Stimulated activated CD4-positive, alpha-beta T cell treated with anti-CD3 and anti-CD28 coated beads, Interleukin-1b, Interleukin-23, amount 100 ng/mL, for 1 hour (primary cell): ENCODE results near the gene NBEAL2.

Experiments
- DNase-seq, 2 donors: peaks; one replicate each; pipeline ENCODE4 v3.0.0-alpha.2; 2020; ENCODE audit warnings: low read depth in 2 of 2

NBEAL2 gene

DNA sequence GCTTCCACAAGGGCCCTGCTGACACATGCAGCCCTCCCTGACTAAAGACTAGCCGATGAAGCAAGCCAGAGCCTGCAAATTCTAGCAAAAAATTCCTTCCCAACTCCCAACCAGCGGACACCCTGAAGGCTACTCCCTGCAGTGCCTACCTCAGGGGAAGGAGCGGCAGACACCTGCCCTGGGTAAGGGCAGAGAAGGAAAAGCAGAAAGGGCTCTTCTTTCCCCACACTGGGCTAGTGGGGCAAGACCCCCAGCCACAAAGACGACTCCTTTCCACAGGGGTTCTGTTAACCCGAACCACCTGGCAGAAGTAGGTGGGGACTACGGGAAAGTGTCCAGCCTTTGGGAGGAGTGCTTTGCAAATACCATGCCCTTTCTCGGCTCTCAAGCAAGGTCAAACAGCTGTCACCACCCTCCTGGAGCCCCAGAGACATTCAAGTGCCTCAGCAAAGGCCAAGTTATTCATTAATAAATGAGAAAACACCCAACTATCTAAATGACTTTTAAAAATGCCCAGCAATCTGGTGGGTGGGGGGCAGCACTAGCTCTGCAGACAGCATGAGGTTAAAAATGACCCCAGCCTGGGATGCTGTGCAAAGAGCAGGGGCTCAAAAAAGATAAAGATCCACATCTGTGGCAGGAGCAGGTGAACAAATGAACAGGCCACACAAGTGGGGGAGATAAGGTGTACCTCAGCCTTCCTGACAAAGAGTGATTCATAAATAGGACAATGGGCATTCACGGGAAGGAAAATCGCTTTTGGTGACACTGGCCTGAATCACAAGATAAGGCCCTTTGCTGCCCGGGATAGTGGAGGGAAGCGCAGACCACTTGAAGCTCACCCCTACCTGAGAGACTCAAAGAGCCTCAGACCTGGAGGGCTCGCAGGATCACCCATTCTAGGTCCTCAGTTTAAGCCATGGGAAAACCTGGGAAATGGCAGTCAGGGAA is 36.0 kb upstream of the NBEAL2 start:
- no peak for DNase-seq

DNA sequence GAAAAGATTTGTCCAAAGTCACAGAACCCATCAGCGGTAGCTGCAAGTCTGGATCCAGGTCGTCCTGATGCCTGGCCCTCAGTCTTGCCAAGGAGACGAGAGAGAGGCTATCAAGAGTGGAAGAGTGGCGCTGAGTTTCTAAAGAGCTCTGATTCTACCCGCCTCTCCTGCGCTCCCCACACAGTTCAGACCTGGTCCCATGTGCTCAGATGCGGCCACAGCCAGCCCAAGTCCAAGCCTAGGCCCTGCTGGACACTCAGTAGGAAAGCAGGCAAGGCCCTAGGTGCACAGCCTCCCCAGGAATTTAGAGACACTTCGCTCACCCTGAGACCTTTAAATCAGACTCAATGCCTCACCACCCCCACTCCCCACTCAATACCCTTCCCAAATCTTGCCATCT is 35.3 kb upstream of the NBEAL2 start:
- no peak for DNase-seq

DNA sequence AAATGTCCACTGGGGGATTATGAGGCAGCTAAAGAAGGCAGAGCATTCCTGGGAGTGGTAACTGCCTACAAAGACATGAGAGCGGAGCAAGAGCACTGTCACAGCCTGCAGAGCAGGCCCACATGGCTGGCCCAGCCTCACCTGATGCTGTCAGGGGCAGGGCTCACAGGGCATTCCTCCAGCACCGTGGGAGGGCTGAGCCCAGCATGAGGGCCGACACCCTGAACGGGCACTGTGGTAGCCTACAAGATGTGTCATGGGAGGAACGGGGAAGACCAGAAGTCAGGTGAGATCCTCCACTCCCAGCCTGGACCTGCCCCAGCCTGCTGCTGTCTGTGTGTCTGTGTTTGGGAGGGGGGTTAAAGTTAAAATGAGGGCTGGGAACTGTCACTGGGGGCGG is 33.0 kb upstream of the NBEAL2 start:
- no peak for DNase-seq

DNA sequence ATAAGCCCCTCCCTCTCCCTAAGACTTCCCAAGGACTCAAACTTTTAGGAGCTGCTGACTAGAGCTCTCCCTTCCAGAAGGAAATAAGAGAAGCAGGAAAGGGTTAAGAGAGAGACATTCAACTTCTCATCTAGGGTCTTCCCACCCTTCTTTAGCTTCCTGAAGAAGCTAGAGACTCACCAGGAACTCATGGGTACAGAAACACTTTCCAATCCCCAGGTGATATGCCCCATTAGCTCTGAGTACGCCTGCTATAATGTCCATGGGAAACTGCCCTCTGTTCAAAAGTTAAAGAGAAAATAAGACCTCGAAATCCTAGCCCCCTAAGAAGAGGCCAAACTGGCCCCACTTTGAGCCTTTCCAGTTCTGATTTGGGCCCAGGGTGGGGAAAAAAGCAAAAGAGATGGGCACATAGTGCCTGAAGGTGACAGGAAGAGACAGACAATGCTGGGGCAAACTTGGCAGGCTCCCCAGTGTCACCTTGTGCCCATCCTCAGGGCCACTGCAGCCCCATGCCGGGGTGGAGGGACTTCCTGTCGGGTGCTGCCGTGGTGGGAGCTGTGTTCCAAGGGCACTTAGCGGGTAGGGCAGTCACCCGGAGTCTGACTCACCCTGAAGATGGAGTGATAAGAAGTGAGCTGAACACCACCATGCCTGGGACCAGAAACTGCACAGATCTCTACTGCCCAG is 32.5 kb upstream of the NBEAL2 start:
- DNase-seq, result peak in 1 of 2 donors; percentile 56

DNA sequence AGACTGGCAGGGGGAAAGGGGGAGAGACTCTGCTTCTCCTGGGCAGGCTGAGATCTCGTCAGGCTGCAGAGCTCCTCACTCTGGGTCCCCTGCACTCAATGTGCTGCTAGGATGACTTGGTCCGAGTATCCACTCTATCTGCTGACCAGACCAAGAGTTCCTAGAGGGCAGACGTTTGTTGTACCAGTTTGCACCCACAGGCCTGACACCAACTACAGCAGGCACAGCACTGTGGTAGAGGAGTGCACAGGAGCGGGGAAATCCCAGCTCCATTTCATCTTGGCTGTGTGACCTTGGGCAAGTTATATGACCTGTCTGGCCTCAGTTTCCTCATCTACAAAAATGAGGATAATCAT is 31.9 kb upstream of the NBEAL2 start:
- no peak for DNase-seq

DNA sequence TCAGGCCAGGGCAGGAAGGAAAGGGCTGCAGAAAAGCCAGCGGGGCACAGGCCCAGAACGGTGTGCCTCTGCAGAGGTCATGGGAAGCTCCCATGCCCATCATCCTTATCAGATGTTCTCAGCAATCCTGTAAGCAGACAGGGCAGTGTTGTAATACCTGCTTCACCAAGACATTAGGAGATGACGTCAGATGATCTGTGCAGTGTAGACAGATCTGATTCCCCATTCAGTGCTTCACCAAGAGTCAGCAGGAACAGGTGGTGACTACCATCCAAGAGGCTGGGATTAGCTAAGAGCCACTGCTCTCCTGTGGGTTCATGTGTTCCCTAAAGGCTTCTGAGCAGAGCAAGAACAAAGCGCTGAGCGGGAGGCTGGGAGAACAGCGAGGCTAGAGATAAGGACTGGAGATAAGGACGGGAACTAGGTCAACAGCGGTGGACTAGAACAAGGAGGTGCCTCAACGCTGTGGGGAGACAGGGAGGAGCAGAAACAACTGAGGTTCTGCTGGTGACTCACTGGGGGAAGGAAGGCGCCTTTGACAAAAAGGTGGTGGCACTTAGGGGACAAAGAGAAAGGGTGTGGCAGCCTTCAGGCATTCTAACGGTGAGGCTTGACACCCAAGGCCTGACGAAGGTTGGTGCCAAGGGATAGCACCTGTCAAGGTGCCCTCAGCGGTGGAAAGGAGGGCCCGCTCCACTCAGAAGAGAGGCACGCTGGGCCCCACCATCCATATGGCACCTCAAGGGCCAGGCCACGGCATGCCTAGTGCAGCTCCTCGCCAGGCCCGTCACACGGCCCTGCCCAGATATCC is 31.3 kb upstream of the NBEAL2 start:
- DNase-seq, result peak in 1 of 2 donors; percentile 43

DNA sequence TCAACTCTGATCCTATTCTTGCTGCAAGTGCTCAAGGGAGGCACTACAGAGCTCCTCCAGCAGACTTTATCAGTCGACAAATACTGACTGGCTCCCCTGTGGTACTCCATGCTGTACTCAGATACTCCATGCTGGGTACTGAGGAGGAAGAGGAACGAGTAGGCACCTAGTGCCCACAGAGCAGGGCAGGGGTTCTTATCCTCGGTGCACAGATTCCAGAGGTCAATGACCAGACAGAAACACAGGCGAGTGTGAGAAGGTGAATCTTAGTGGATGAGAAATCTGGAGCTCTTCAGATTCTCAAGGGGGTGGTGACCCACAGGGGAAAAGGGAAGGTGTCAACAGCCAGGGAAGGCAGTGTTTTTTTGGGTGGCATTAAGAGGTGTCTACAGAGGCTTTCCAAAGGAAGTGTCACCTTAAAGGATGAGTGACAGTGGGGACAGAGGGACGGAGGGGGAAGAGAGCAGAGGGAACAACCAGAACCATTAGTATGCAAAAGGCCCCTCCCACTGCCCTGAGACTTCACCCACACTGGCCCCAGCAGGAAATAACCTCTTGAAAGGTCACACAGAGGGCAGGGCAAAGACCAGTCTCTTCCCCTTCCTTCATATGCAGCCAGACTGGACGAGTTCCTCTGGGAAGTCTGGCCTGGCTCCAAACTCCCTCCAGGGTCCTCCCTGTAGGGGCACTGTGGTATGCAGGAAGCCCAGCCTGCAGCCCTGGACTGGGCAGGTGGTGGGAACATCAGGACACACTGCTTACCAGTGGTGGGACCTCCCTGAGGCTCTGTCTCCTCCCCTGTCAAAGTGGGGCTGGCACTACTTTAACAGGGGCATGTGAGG is 30.4 kb upstream of the NBEAL2 start:
- no peak for DNase-seq

DNA sequence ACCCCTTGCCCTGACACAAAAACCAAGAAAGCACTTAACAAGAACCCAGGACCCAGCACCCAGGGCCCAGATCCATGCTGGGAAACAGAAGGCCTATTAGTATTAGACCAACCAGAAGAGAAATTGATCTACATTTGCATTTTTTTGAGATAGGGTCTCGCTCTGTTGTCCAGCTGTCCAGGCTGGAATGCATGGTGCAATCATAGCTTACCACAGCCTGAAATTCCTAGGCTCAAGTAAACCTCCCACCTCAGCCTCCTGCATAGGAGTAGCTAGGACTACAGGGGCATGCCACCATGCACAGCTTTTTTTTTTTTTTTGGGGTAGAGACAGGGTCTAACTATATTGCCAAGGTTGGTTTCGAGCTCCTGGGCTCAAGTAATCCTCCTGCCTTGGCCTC is 29.3 kb upstream of the NBEAL2 start:
- DNase-seq, result no peak

DNA sequence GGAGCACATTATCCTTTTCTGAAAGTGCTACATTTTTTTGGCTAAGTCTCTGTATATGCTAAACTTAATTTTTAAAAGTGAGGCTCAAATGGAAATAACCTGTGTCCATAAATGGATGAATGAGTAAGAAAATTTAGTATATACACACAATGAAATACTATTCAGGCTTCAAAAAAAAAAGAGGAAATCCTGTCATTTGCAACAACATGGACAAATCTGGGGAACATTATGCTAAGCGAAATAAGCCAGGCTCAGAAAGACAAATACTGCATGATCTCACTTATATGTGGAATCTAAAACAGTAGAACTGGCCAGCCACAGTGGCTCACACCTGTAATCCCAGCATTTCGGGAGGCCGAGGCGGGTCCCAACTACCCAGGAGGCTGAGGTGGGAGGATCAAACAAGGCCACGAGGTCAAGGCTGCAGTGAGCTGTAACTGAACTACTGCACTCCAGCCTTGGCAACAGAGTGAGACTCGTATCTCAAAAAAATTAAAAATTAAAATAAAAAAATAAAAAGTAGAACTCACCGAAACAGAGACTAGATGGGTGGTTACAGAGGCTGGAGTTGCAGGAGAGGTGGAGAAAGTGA is 28.7 kb upstream of the NBEAL2 start:
- DNase-seq, result no peak

DNA sequence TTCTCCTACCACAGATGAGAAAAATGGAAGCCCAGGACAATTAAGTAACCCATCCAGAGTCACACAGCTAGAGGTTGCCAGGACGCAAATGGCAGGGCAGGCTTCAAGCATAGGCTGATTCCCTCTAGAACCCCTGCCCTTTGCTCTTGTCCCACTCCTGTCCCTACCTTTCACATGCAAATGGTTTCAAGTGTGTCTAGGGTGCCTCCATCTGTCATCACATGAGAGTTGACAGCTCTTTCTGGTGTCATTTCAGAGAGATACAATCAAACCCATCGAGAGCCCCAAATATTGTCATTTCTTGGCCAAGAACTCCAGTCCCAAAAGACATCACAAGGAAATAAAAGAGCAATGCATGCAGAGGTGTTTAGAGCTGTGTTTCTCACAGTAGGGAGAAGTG is 26.7 kb upstream of the NBEAL2 start:
- DNase-seq, result no peak

DNA sequence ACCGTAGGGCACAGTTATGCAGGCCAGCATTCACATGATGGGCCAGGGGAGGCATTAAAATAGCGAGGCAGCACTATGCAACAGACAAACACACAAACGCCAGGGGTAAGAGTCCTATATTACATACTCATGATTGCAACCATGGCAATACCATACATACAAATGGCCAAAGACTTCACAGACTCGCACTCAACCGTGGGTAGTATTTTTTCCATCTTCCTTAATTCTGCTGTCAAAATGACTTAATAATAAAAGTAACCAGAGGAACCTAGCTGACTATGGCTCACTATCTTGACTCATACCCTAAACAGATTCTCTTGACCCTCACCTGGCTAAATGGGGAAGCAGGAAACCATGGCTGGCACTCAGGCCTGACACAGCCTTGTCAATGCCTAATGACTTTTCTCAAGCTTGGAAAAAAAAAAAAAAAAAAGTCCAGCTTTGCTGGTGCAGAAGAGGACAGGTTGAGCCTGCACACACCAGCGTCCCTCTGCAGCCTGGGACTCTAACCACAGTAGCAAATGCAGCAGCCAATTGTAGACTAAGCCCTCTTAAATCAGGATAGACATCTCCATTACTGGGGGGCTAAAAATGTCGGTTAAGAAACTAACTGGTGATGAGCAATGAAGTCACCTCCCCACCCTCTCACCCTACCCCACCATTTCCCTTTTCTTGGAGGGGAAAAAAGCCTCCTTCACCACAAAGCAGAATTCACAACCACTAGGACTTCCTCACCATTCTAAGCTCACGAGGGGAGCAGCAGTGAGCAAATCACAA is 26.0 kb upstream of the NBEAL2 start:
- DNase-seq, result no peak

DNA sequence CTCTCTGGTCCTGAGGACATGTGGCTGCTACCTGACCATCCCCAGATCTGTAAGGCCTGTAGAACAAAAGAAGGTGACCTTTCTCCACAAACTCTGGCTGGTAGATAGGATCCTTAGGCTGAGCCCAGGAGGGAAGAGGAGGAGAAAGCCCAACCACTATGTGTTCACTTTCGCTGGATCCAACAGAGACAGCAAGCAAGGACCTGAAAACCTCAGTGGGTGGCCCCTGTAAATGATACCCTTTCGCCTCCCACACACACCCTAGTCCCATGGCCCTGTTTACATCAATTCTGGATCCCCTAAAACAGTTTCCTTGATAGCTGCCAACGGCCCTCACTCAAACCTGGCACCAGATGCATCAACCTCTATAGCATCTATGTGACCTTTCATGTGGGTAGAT is 25.3 kb upstream of the NBEAL2 start:
- no peak for DNase-seq

DNA sequence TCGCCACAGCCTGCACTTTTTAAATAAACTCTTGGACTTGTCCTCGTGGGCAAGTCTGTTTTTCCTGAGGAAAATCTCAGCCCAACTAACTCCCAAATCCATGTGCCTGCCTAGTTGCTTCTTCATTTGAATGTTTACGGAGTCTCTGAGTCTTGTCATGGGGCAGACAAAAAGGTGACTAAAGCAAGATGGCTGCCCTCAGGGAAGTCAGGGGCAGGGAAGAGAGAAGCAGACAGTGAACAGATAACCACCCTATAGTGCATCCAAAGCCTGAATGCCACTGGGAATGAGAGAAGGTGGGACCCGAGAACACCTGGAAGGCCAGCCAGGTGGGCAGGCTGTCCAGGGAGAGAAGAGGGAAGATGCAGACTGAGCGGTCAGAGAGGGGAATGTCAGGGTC is 24.3 kb upstream of the NBEAL2 start:
- DNase-seq, result no peak

DNA sequence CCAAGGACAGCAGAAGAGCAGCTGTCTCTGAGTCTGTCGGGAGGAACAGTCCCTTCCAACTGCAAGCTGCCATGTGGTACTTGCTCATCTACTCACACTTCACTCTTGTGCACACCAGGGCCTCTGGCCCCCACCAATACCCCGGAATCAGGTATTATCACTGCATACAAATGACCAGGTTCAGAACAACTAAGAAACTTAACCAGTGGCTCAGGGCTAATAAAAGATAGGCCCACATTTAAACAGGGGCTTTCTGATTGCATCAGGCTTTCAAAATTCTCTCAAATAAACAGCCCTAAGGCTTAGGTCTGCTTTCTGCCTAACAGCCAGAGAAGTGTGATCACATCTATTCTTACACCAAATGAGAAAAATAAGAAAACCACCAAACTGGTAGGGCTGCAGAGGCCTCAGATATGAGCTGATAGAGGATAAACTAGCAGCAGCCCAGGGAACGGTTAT is 23.6 kb upstream of the NBEAL2 start:
- DNase-seq, result no peak

DNA sequence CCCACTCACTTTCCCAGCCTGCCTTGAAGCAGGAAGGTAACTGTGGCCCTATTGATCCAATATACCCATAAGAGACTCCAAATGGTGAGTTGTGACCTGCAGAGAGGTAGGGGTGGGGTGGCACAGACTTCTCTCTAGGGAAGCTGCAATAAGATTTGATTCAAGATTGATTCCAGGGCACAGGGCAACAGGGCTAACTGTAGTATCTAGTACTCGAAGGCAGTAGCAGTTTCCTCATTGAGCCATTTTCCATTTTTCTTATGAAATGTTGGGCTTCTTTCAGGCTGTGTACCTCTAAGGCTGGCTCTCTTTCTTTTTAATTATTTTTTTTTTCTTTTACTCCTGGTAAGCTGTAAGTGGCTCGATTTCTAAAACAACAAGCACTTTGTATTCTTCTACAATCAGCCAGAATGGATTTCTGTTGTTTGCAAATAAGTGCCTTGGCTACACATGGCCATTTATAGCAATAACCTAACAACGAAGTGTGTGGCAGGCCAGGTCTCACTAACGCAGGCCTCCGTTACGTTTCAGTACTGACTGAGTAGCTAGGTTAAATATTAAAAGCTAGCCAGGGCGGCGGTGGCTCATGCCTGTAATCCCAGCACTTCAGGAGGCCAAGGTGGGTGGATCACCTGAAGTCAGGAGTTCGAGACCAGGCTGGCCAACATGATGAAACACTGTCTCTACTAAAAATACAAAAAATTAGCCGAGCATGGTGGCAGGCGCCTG is 22.2 kb upstream of the NBEAL2 start:
- DNase-seq, result no peak

DNA sequence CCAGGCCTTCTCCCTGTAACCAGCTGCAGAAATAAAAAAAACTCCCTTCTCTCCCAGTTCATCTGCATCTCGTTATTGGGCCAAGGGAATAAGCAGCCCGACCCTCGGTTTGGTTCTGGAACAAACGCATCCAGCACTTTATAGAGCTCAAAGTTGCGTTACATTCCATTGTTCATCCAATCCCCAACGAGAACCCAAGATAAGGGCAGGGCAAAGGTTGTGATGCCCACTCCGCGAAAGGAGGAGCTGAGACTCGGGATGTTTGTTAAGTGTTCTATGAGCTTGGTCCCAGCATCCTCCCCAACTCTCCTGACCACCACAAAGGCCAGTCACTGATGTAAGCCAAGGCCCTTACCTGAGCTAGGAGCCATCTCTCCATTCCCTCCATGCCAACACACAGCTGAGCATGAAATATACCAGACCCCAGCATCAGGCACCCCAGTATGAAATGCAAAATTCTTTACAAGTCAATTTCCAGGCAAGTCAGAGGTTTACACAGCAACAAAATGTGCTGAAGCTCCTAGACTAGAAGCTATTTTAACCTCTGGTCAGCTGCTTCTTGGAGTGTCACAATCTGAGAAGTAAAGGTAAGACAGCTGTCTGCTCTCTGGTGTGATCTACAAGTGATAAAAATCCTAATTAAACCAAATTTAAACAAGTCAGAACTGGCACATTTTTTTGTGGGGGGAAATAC is 20.9 kb upstream of the NBEAL2 start:
- no peak for DNase-seq

DNA sequence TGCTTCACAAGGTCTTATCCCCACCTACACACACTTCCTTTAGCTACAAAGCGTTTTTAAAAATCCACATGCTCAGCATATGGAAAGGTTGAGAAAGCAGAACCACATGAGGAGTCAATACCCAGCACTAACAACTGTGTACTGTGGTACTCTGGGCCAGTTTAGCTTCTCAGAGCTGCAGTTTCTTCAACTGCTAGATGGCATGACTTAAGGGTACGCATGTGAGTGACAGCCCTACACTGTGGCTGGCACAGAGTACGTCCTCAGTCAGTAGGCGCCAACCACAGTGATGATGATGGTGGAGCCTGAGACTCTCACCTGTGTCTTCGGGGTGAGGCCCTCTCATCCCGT is 20.3 kb upstream of the NBEAL2 start:
- DNase-seq, result no peak

DNA sequence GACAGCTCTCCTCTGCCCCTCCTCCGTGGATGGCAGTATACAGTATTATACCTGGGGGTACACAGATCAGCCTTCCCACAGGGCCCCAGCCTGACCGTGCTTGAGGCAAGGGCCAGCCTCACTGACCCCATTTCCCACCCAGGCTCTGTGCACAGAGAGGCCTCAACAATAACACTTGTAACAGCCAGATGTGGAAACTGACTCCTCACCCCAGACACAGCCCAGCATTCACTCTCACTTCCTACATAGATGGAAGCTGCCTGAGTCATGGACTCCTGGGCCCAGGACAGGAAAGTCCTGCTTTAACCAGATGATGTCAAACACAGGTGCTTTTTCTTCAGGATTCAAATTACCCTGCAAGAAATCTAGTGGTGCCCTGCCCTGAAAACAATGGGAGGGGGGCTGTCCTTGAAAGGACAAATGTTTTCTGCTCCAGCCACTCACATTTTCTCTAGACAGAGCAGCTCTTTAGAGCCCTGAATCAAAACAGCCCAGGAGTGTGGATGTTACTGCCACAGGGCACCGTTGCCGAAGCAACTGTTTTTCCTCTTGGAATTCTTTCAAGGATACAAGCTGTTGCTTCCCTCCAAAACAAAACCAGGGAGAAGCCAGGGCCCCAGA is 19.3 kb upstream of the NBEAL2 start:
- DNase-seq, result no peak

DNA sequence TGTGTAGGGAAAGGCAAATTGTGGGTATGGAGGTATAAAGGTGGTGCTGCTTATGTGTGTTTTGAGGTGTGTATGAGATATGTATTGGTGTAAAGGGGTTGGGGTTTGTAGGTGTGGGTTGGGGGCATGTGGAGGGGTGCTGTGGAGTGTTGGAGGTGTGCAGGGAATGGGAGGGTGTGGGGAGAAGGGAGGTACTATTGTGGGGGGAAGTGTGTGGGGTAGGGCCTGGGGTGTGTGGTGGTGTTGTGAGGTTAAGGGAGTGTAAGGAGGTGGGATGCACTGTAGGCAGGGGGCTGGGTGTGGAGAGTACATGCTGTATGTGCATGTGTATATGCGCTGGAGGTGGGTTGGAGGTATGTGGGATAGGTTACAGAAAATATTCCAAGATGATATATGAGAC is 18.6 kb upstream of the NBEAL2 start:
- no peak for DNase-seq
